Loucy (cell line): ENCODE results near the gene ZFP30.

Experiments
- H2AFZ ChIP-seq: fragments of 200-600 bp; sonication (generic); 2 replicates; pipeline ENCODE4 v1.6.0; 2016; ENCODE audit warnings: antibody characterized with exemption, mild to moderate bottlenecking, low read length, moderate library complexity
- H3F3A ChIP-seq: fragments of 200-600 bp; 2 replicates; pipeline ENCODE4 v1.6.0; 2016; ENCODE audit warnings: antibody characterized with exemption, low read depth, mild to moderate bottlenecking
- H3K27me3 ChIP-seq: fragments of 200-600 bp; sonication (generic); 2 replicates; pipeline ENCODE4 v1.6.1; 2014; ENCODE audit warnings: low read length, mild to moderate bottlenecking; ENCODE audit not compliant: insufficient read depth, poor library complexity, severe bottlenecking
- H3K36me3 ChIP-seq: fragments of 200-600 bp; sonication (generic); 2 replicates; pipeline ENCODE4 v1.6.1; 2016; ENCODE audit warnings: low read length; ENCODE audit not compliant: insufficient read depth
- H3K4me1 ChIP-seq: fragments of 200-600 bp; sonication (generic); 2 replicates; pipeline ENCODE4 v1.5.1; 2014; ENCODE audit warnings: low read length, mild to moderate bottlenecking; ENCODE audit not compliant: insufficient read depth, poor library complexity, severe bottlenecking
- H3K4me2 ChIP-seq: fragments of 200-600 bp; sonication (generic); 2 replicates; pipeline ENCODE4 v1.6.0; 2014; ENCODE audit warnings: antibody characterized with exemption, low read length, low read depth, mild to moderate bottlenecking; ENCODE audit not compliant: poor library complexity, severe bottlenecking
- H3K4me3 ChIP-seq: fragments of 200-600 bp; sonication (generic); 2 replicates; pipeline ENCODE4 v1.5.1; 2014; ENCODE audit warnings: low read length, mild to moderate bottlenecking, mixed read lengths; ENCODE audit not compliant: poor library complexity, severe bottlenecking
- H3K79me2 ChIP-seq: fragments of 200-600 bp; sonication (generic); 2 replicates; pipeline ENCODE4 v1.6.1; 2014; ENCODE audit warnings: low read length; ENCODE audit not compliant: insufficient read depth
- H3K9ac ChIP-seq: fragments of 200-600 bp; sonication (generic); 2 replicates; pipeline ENCODE4 v1.6.0; 2014; ENCODE audit warnings: mild to moderate bottlenecking, low read depth, low read length, moderate library complexity; ENCODE audit not compliant: poor library complexity, severe bottlenecking
- H3K9me2 ChIP-seq: fragments of 200-600 bp; sonication (generic); replicated peaks from 2 replicates; pipeline ENCODE4 v1.6.1; 2016; ENCODE audit warnings: low read depth, low read length, mixed read lengths
- H3K9me3 ChIP-seq: fragments of 200-600 bp; sonication (generic); 2 replicates; pipeline ENCODE4 v1.6.1; 2014; ENCODE audit warnings: mild to moderate bottlenecking, antibody characterized with exemption, low read length, low read depth; ENCODE audit not compliant: insufficient read depth
- H4K20me1 ChIP-seq: fragments of 200-600 bp; sonication (generic); 2 replicates; pipeline ENCODE4 v1.6.0; 2014; ENCODE audit warnings: antibody characterized with exemption, low read length, mild to moderate bottlenecking; ENCODE audit not compliant: insufficient read depth, poor library complexity, severe bottlenecking
- EZH2phosphoT487 ChIP-seq: fragments of 200-600 bp; IDR thresholded peaks from 2 replicates; pipeline ENCODE4 v1.6.1; 2018; ENCODE audit warnings: antibody characterized with exemption, mild to moderate bottlenecking, moderate library complexity, borderline replicate concordance
- TF ChIP-seq, protein P1 (sequence below): fragments of 200-600 bp; sonication (generic); conservative IDR thresholded peaks from 2 replicates; pipeline ENCODE4 v1.5.1; 2014; ENCODE audit warnings: mild to moderate bottlenecking, antibody characterized with exemption, low read length

The ZFP30 gene

DNA sequence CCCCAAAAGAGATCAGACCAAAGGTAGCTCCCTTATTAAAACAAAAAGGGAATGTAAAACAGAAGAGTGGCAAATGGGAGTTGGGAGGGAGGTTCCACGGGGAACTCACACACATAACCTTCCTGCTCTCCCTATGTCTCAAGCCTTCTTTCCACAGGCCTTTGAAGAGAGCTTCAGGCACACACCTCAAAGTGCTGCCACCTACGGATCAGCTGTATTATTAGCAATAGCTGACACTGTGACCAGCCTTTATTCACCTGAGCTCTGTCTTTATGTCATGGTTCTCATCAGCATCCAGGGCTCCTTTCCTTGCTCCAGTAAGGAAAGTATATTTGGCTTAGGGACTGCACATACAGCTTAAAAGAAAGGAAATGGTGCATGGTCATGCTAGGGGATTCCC lies 71.9 kb downstream of the ZFP30 start:
- H3K4me2 ChIP-seq = no peak overlapping the region
- no peaks in the 10 kb centered on the region for H3F3A ChIP-seq
- H3K9ac ChIP-seq = no peak overlapping the region
- H3K27me3 ChIP-seq = no peaks in the 10 kb centered on the region
- H3K79me2 ChIP-seq = no peaks in the 10 kb centered on the region
- H3K4me1 ChIP-seq = no peaks in the 10 kb centered on the region
- TF ChIP-seq EZH2phosphoT487 = no peak
- TF ChIP-seq, protein P1, sequence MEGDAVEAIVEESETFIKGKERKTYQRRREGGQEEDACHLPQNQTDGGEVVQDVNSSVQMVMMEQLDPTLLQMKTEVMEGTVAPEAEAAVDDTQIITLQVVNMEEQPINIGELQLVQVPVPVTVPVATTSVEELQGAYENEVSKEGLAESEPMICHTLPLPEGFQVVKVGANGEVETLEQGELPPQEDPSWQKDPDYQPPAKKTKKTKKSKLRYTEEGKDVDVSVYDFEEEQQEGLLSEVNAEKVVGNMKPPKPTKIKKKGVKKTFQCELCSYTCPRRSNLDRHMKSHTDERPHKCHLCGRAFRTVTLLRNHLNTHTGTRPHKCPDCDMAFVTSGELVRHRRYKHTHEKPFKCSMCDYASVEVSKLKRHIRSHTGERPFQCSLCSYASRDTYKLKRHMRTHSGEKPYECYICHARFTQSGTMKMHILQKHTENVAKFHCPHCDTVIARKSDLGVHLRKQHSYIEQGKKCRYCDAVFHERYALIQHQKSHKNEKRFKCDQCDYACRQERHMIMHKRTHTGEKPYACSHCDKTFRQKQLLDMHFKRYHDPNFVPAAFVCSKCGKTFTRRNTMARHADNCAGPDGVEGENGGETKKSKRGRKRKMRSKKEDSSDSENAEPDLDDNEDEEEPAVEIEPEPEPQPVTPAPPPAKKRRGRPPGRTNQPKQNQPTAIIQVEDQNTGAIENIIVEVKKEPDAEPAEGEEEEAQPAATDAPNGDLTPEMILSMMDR = peak; percentile 61
- 0 out of 2 replicates have a peak, but pooled peaks cover 3% of the 10 kb centered on the region for H3K9me3 ChIP-seq
- H3K36me3 ChIP-seq = peaks cover 14% of the 10 kb centered on the region; the same call in 1 of the 2 replicates
- H3K9me2 ChIP-seq = no peaks in the 10 kb centered on the region
- no peak overlapping the region for H2AFZ ChIP-seq
- no peaks in the 10 kb centered on the region for H4K20me1 ChIP-seq
- H3K4me3 ChIP-seq = no peak overlapping the region

DNA sequence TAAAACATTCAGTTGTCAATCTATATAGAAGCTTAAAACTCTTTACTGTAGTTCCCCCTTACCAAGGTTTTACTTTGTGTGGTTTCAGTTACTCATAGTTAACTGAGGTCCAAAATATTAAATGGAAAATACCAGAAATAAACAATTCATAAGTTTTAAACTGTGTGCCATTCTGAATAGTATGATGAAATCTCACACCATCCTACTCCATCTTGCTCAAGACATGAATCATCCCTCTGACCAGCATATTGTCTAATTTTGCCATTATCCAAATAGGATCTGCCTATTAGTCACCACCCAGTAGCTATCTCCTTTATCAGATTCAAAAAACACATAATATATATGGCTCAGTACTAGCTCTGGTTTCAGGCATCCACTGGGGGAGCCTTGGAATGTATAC lies 83.1 kb downstream of the ZFP30 start:
- no peak overlapping the region for H3K4me3 ChIP-seq
- H3K36me3 ChIP-seq = no peaks in the 10 kb centered on the region; the same call in 1 of the 2 replicates
- no peak overlapping the region for H3K4me2 ChIP-seq
- no peak overlapping the region for H3K9ac ChIP-seq
- no peak overlapping the region for H2AFZ ChIP-seq
- peaks cover 35% of the 10 kb centered on the region for H3K9me3 ChIP-seq
- no peaks in the 10 kb centered on the region for H3F3A ChIP-seq
- H3K9me2 ChIP-seq = no peaks in the 10 kb centered on the region
- no peaks in the 10 kb centered on the region for H4K20me1 ChIP-seq
- TF ChIP-seq, protein P1 = no peak
- no peaks in the 10 kb centered on the region for H3K79me2 ChIP-seq
- no peaks in the 10 kb centered on the region for H3K4me1 ChIP-seq
- H3K27me3 ChIP-seq = no peaks in the 10 kb centered on the region

DNA sequence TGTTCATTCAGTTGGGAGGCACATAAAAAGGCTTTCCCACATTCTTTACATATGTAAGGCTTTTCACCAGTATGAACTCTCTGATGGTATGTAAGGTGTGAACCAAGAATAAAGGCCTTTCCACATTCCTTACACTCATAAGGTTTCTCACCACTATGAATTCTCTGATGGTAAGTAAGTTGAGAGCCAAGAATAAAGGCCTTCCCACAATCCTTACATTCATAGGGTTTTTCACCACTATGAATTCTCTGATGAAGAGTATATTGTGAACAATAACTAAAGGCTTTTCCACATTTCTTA lies 89.9 kb downstream of the ZFP30 start:
- Histone ChIP-seq H3K9ac (no peak overlapping the region), H3K4me3 (no peak overlapping the region), H3K9me2 (no peaks in the 10 kb centered on the region), H2AFZ (no peak overlapping the region), H3K36me3 (peaks cover 17% of the 10 kb centered on the region; the same call in 1 of the 2 replicates), H3K79me2 (no peaks in the 10 kb centered on the region), H3F3A (no peaks in the 10 kb centered on the region), H3K4me1 (no peaks in the 10 kb centered on the region), H3K4me2 (no peak overlapping the region), H3K9me3 (peaks cover 62% of the 10 kb centered on the region), H4K20me1 (no peaks in the 10 kb centered on the region), H3K27me3 (peaks cover 4% of the 10 kb centered on the region)
- no peak for TF ChIP-seq EZH2phosphoT487
- TF ChIP-seq, protein P1 = no peak
